GM19328 (cell line): ENCODE data around the gene KCTD1.

ENCODE experiments used
- ATAC-seq: cut with Tn5 transposase; IDR thresholded peaks from one replicate; pipeline ENCODE4 v1.9.1; 2021; ENCODE audit warnings: mild to moderate bottlenecking, moderate library complexity; ENCODE audit not compliant: unreplicated experiment

The KCTD1 gene

GRCh38 chr18:26434887-26435286 lies 113.5 kb downstream of the KCTD1 start:
- ATAC-seq: no peak

GRCh38 chr18:26432651-26433424 lies 115.5 kb downstream of the KCTD1 start:
- ATAC-seq: no peak

DNA sequence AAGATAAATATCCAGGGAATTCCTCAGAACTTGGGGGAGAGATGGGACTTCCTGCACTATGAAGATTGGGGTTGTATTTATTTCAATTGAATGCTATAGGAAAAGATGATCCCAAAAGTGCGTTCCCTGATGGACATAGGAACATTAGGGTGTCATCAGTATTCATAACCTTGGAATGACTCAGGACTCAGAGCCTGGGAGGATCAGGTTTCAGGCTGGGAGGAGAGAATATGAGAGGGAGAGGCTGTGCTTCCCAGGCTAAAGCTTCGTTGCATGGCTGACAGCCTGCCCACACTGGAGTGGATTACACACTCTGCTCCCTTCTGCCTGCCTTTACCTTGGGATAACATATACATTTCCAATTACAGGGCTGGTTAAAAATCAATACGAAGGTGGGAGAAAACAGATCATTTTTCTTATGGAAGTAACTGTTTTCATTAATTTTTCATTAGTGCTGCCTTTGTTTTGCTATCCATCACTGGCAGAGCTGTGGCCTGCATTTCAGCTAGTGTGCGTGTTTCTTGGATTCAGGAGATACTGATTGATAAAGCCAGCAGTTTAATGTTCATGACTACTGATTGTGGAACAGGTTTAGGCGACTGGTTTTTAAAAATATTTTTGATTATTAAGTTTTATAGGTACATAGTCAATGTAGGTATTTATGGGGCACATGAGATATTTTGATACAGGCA lies 118.7 kb downstream of the KCTD1 start:
- ATAC-seq: no peak

DNA sequence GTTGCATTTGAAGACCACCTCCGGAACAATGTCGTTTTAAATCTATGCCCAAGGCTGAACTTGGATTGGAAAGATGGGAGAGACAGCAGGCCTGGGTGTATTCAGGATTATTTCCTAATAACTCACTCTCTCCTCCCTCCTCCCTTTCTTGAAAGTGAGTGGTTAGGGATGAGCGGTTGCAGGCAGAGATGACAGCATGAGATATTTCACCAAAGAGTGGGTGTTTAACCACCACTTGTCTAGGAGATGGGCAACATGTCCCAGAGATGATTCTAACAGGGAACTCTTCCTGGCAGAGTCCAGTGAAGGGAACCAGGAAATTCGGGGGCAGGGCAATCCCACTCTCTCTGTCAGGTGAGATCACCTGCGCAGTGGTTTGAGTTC lies 123.2 kb downstream of the KCTD1 start:
- no peak for ATAC-seq

GRCh38 chr18:26424428-26425147 lies 123.8 kb downstream of the KCTD1 start:
- ATAC-seq: no peak

- peak; percentile 82 for ATAC-seq
These were observed 125.7 kb downstream of the KCTD1 start for GRCh38 chr18:26422472-26423162.

DNA sequence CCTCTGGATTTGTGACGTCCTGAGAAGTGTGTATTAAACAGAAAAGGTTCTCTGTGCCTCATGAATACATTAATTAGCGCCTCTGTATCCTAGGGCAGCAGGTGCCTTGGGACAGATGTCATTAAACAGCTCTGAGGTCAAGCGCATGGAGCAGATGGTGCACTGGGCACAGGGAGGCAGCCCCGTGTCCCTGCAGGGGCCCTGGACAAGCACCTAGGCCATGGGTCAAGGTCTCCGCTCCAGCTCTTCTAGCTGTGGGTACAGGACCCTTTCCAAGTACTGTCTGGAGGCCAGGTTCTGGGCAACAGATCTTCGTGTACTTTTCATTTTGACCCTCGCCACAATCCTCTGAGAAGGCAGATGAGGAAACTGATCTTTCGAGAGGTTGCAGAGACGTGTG lies 126.4 kb downstream of the KCTD1 start:
- ATAC-seq: no peak

DNA sequence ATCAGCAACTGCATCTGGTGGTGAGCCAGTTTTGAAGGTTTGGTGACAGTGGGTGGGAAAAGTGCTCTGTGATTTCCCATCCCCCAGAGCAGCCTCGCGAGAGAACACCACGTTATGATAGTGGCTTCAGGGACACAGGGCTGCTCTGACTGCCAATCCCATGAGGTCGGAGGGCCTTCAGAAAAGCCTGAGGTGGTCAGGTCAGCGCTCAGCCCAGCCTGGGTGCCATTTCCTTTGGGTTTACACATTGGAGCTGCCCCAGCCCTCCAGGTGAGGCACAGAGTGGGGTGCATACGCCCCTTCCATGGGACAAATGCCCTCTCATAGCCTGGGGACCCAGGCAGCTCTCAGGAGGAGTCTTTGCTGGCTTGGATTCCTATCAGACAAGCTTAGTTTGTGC lies 126.8 kb downstream of the KCTD1 start:
- ATAC-seq: no peak

GRCh38 chr18:26419746-26420145 lies 128.6 kb downstream of the KCTD1 start:
- no peak for ATAC-seq

DNA sequence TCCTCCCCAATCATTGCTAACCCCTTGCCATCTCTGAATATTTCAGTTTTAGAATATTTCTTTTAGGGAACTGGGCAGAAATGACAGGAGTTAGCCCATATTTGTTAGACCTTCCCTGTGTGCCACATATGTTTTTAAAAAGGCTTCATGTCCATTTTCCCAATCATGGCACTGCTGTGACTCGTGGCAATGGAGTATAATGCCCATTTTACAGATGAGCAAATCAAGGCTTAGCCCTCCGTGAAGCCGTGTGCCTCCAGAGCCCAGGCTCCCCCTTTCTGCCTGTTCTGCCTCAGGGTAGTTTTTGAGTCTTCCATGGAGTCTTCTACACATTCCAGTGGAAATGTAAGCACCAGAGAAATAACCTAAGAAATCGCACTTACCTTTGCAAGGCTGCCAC lies 130.1 kb downstream of the KCTD1 start:
- no peak for ATAC-seq

DNA sequence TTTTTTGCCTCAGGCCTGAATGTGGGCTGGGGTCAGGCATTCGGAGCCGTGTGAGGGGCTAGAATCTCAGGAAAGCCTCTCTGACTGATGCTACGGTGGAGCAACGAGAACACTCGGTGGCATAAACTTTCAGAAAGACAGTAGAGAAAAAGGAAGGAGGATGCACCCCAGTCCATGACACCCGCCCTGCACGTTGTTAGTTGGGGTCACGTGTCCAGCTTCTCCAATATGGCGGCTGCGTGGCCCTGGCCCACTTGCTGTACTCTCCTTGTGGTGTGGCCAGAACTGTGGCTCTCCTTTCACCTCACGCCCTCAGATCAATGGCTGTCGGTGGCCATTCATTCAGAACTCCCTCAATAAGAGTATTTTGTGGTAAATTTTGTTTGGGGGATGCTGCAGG lies 131.2 kb downstream of the KCTD1 start:
- ATAC-seq: no peak

GRCh38 chr18:26416652-26417150 lies 131.7 kb downstream of the KCTD1 start:
- no peak for ATAC-seq

DNA sequence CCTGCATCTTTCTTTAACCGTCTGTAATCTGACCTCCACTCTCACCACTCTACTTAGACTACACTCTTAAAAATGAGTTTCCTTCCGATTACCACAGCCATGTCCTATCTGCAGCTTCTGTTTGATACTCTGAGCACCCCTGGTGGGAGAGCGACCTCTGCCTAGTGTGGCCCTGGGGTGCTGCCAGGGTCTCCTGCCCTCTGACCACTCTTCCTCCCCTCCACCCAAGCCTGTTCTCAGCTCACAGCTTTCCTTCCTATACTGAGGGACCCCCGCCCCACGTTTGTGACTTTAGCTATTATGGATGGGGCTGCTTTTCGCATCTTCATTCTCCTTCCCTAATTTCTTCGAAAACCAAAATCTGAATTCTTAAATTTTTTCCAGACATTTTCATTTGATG lies 132.7 kb downstream of the KCTD1 start:
- no peak for ATAC-seq

DNA sequence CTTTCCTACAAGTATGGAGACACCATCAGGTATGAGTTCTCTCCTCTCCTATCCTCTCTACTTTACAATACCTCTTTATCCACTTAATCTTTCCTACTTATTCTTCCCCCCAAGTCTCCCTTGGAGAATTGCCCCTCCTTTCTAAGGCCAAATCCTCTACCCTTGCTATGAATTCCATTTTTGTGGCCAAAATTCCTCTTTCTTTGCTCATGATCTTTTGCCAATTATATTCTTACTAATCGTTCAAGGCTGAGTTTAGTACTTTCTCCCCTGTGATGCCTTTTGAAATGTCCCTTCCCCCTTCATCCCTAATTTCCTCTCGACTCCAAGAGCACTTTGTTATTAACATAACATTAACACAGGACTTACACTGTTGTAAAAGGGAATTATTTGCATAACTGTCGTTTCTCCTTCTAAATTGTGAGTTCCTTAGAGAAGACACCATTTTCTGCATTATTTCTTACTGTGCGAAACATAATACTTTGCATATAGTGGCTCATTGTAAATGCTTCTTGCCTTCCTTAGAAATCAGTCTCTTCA lies 133.4 kb downstream of the KCTD1 start:
- ATAC-seq: no peak

GRCh38 chr18:26409091-26409490 lies 139.3 kb downstream of the KCTD1 start:
- no peak for ATAC-seq

DNA sequence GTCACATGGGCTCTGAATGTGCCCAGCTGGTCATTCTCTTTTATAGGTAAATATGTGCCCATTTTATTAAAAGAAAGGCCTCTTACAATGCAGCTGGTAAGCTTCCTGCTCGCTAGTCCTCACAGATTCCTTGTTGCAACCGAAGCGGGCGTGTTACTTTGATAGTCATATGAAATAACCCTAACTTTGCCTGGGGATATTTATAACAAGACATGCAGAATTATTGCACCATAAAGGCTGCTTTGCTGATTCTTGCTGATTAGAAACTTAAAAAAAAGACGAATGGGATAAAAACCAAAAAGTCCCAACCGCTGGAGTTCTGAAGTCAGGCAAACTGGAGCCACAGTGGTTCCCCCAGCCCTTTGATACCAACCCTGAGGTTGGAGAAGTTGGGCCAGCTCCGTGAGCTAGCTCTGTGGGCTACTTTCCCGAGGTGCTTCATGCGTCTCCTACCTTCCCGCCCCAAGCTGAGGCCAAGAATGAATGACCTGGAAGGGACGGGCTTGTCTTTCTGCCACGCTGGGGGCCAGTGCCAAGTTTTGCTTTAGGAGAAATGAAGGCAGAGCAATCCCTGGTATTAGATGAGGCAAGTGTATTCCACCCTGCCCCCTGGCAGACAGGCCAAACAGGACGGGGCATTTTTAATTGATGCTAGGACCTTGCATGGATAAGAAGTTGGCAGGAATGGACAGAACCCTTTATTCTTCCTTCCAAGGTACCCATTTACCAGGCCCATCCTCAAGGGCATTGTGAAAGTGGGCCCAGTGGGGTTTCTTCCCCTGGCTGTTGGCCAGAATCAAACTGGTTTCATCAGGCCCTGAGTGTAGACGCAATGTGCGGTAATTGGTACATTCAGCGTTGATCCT lies 140.4 kb downstream of the KCTD1 start:
- no peak for ATAC-seq

GRCh38 chr18:26406854-26407517 lies 141.4 kb downstream of the KCTD1 start:
- ATAC-seq: no peak

DNA sequence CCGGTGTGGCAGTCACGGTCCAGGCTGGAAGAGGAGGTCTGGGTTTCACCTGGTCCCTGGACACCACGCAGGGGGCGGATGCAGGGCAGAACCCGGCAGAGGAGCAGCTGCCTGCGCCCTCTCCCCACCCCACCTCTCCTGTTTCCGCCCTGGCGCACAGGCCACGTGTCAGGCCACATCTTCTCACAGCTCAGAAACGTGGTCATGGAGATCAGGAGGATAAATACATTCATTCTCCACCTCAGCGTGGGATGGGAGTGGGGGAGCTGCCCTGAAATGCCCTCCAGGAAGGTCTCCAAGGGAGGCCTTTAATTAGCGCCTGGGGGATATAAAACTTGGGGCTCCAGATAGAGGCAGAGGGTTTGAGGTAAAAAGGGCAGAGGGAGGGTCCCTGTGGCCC lies 142.0 kb downstream of the KCTD1 start:
- no peak for ATAC-seq

- peak; percentile 68 for ATAC-seq
These were observed 143.1 kb downstream of the KCTD1 start for GRCh38 chr18:26405190-26405801.
